Memory B cell (primary cell): ENCODE measurements around the gene ZBTB5.
"Not testable (repeated sequence)": the region's sequence is repeated elsewhere in the genome, so short reads cannot be mapped to it uniquely, and the experiment has no call there.

Source experiments
- ATAC-seq: fragments of 150-1000 bp; cut with Tn5 transposase; 2 replicates; pipeline ENCODE4 v1.10.0; 2021; ENCODE audit warnings: low read depth, mild to moderate bottlenecking, moderate library complexity
- DNase-seq, 2 donors: peaks; one replicate each; pipeline ENCODE4 v3.0.0; 2022; ENCODE audit warnings: low spot score in 2 of 2
- H3K27ac Mint-ChIP-seq: one replicate; pipeline ENCODE4 v1.8.0; 2022; ENCODE audit warnings: mild to moderate bottlenecking, moderate library complexity, mixed read lengths
- H3K27me3 Mint-ChIP-seq: one replicate; pipeline ENCODE4 v1.8.0; 2022; ENCODE audit warnings: mixed read lengths
- H3K36me3 Mint-ChIP-seq: one replicate; pipeline ENCODE4 v1.8.0; 2022; ENCODE audit warnings: mild to moderate bottlenecking, mixed read lengths
- H3K4me1 Mint-ChIP-seq: one replicate; pipeline ENCODE4 v1.8.0; 2022; ENCODE audit warnings: mixed read lengths
- H3K4me3 Mint-ChIP-seq: one replicate; pipeline ENCODE4 v1.8.0; 2022; ENCODE audit warnings: mild to moderate bottlenecking, moderate library complexity, mixed read lengths
- H3K9me3 Mint-ChIP-seq: one replicate; pipeline ENCODE4 v1.8.0; 2022; ENCODE audit warnings: mixed read lengths

The ZBTB5 gene

DNA sequence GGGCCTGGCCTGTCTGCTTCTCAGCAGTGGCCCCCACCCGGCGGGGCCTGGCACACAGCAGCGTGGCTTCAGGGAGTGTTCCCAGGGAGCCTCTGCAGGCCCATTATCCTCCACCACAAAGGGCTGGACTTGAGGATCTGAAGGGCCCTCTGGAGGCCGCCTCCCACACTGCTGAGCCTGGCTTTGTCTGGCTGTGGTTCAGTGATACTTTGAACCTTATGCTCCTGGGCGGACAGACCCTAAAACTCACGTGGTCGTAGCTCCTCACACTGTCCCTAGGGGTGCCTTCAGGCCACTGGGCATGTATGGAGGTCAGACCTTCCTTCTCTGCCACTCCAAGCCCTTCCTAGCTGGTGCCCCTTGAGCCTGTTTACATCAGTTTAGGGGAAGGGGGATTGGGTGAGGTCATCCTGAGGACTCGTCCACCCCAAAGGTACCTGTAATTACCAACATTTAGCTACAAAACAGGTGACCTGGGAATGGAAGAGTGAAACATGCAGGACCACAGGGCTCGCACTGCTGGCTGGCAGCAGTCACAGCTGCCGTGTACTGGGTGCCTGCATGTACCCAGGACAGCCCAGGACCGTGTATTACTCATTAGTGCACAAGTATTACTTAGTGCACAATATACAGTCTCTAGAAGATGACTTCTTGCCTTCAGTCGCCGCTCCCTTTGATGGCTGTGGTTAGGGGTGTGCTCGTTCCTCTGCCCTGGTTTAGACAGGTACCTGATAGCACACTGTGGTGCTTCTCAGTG is 34.2 kb downstream of the ZBTB5 start:
- no peak for ATAC-seq

DNA sequence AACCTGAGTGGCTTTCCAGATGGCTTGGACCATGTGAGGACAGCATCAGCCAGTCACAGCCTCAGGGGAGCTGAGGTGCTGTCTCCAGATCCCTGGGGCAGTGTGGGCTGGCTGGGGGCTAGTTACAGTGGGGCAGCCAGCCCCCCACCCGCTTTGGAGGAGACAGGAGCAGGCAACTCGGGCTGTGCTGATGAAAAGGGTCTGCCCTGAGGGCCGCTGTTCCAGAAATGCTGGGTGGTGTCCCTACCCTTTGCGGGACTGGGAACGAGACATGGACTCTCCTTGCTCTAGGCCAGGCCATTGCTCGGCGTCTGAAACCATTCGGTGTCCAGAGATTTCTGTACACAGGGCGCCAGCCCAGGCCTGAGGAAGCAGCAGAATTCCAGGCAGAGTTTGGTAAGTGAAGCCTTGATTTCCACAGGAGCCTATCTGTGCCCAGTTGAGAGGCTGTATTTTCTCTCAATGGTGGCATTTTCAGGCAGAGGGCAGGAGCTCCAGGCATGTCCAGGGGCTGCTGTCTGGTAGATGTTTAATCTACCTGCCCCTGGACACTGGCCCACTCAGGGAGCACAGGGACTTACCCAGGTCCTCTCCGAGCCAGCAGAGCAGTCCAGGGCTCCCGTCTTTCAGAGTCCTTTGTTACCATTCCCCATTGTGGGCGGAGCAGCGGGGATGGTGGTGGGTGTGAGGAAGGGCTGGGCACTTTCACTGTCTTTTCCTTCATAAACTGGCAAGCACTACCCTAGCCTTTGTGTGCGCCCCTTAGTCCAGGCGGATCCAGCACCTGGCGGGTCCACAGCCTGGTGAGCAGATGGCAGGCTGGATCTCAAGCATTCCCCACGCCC is 35.6 kb downstream of the ZBTB5 start:
- H3K36me3 Mint-ChIP-seq, result peaks cover 18% of the 10 kb centered on the region
- H3K4me1 Mint-ChIP-seq, result peaks cover 12% of the 10 kb centered on the region
- ATAC-seq, result no peak
- H3K27me3 Mint-ChIP-seq, result no peaks in the 10 kb centered on the region
- H3K4me3 Mint-ChIP-seq, result no peak overlapping the region
- DNase-seq, result no peak
- no peak overlapping the region for H3K27ac Mint-ChIP-seq
- no peaks in the 10 kb centered on the region for H3K9me3 Mint-ChIP-seq

More for the DNA sequence above, 34.2 kb downstream of the ZBTB5 start:
- H3K4me1 Mint-ChIP-seq, result peaks cover 12% of the 10 kb centered on the region
- no peaks in the 10 kb centered on the region for H3K9me3 Mint-ChIP-seq
- H3K27ac Mint-ChIP-seq, result peak overlapping the region; percentile 54
- peaks cover 16% of the 10 kb centered on the region for H3K36me3 Mint-ChIP-seq
- DNase-seq, result no peak
- no peaks in the 10 kb centered on the region for H3K27me3 Mint-ChIP-seq
- H3K4me3 Mint-ChIP-seq, result no peak overlapping the region

DNA sequence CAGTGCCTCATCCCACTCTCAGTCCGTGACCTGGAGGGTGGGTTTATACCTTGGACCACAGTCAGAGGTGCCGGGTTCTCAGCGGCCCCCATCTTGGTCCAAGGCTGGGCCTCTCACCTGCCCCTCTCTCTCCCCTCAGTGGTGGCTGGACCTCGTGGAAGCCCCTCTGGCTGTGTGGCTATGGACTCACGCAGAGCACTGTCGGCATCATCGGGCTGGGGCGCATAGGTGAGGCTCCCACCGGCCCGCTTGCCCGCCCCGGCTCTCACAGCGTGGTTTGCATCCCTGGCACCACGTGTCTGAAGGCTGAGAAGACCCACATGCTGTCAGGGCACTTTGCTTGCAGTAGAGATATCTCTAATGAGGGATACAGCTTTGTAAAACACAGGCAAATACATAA is 36.9 kb downstream of the ZBTB5 start:
- no peak for DNase-seq
- Mint-ChIP-seq H3K4me1 (peaks cover 17% of the 10 kb centered on the region), H3K4me3 (no peak overlapping the region), H3K27ac (no peak overlapping the region), H3K9me3 (no peaks in the 10 kb centered on the region), H3K36me3 (peaks cover 16% of the 10 kb centered on the region), H3K27me3 (no peaks in the 10 kb centered on the region)
- ATAC-seq, result no peak

DNA sequence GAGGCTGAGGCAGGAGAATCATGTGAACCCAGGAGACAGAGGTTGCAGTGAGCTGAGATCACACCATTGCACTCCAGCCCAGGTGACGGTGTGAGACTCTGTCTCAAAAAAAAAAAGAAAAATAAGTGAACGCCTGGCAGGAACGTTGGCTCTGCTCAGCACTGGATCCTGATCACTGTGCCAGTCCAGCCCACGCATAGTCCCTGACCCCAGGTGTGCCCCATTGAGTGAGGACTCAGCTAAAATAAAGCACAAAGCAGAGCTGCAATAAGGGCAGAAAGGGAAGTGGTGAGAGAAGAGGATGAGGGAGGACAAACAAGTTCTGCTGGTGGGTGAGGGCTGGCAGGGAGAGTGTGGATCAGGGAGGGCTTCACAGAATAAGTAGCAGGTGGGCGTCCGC is 38.4 kb downstream of the ZBTB5 start:
- H3K27ac Mint-ChIP-seq, result no peak overlapping the region
- DNase-seq, result no peak
- no peak overlapping the region for H3K4me3 Mint-ChIP-seq
- no peaks in the 10 kb centered on the region for H3K27me3 Mint-ChIP-seq
- ATAC-seq, result no peak
- no peaks in the 10 kb centered on the region for H3K9me3 Mint-ChIP-seq
- H3K4me1 Mint-ChIP-seq, result peaks cover 19% of the 10 kb centered on the region
- H3K36me3 Mint-ChIP-seq, result peaks cover 16% of the 10 kb centered on the region

DNA sequence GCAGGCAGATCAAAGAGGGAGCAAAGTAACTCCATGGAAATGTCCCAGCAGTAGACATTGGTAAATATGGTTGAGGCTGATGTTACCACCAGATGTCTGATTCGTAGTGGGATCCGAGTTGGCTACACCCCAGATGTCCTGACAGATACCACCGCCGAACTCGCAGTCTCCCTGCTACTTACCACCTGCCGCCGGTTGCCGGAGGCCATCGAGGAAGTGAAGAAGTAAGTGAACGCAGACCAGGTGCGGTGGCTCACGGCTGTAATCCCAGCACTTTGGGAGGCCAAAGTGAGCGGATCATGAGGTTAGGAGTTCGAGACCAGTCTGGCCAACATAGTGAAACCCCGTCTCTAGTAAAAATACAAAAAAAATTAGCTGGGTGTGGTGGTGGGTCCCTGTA is 38.8 kb downstream of the ZBTB5 start:
- Mint-ChIP-seq H3K27ac (peak overlapping the region; percentile 50), H3K36me3 (peaks cover 16% of the 10 kb centered on the region), H3K4me1 (peaks cover 16% of the 10 kb centered on the region)
- not testable (repeated sequence) for DNase-seq, H3K9me3 Mint-ChIP-seq, ATAC-seq, H3K4me3 Mint-ChIP-seq, H3K27me3 Mint-ChIP-seq

DNA sequence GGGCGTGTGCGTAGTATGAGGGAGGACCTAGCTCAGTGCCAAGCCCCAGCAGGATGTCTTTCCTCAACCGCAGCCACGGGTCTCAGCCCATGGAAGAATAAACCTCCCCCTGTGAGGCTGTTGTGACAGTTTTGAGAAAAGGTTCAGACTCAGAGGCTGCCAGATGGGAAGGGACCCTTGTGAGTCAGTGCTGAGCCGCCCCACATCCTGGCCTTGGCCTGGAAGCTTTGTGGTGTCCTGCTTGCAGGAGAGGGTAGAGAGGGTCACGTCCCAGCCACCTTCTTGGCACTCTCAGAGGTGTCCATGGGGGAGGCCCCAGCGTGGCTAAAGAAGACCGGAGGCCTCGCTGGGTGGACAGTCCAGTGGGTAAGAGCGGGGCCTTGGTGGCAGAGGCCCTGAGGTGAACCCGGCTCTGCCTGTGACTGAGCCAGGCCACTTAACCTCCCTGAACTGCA is 39.9 kb downstream of the ZBTB5 start:
- peaks cover 16% of the 10 kb centered on the region for H3K36me3 Mint-ChIP-seq
- no peak for ATAC-seq

DNA sequence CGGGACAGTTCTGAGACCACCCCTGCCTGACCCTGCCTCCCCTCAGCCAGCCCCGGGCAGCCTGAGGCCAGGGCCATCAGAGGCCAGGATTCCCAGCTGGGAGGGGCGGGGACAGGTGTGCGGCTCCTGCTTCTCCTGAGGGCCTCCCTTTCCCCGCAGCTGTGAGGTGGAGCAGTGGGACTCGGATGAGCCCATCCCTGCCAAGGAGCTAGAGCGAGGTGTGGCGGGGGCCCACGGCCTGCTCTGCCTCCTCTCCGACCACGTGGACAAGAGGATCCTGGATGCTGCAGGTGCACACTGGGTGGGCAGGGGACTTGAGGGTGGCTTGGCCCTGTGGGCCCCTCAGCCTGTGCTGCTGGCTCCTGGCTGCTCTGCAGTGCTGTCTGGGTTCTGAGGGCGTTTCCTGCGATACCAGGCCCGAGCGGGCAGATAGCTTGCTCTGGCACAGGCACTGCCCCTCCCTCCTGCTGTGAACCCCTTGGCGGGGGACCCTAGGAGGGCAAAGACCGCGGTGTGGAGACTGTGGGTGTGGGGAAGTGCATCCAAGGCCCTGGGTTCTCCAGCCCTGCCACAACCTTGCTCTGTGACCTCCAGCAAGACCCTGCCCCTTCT is 40.5 kb downstream of the ZBTB5 start:
- Mint-ChIP-seq H3K27me3 (no peaks in the 10 kb centered on the region), H3K4me1 (peaks cover 15% of the 10 kb centered on the region), H3K36me3 (peaks cover 16% of the 10 kb centered on the region), H3K4me3 (no peak overlapping the region), H3K27ac (no peak overlapping the region), H3K9me3 (no peaks in the 10 kb centered on the region)
- no peak for ATAC-seq
- no peak for DNase-seq

More for the DNA sequence above, 39.9 kb downstream of the ZBTB5 start:
- Mint-ChIP-seq H3K9me3 (no peaks in the 10 kb centered on the region), H3K4me1 (peaks cover 15% of the 10 kb centered on the region), H3K27me3 (no peaks in the 10 kb centered on the region), H3K4me3 (no peak overlapping the region), H3K27ac (peak overlapping the region; percentile 50)
- DNase-seq, result no peak

DNA sequence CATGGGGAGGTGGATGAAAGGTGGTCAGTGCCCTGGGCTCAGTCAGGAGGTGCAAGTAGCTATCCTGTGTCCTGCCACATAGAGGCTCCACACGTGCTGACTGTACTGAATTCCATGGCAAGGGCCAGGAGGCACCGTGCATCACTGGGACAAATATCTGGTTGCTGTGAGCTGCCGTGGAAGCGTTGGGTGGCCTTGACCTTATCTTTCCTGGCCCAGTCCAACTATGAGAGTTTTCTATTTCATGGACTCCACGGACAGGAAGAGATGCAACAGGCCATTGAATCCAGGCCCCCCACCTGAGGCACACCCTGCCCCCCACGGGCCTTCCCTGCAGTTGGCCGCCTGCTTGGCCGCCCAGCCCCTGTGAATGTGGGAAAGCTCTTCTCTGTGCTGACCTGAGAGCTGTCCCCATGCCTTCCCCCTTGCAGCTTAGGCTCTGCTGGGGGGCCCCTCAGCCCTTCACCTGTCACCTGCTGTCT is 41.0 kb downstream of the ZBTB5 start:
- Mint-ChIP-seq H3K4me3 (no peak overlapping the region), H3K36me3 (peaks cover 16% of the 10 kb centered on the region), H3K27me3 (no peaks in the 10 kb centered on the region), H3K4me1 (peaks cover 15% of the 10 kb centered on the region), H3K27ac (no peak overlapping the region), H3K9me3 (no peaks in the 10 kb centered on the region)
- DNase-seq, result no peak
- ATAC-seq, result no peak

DNA sequence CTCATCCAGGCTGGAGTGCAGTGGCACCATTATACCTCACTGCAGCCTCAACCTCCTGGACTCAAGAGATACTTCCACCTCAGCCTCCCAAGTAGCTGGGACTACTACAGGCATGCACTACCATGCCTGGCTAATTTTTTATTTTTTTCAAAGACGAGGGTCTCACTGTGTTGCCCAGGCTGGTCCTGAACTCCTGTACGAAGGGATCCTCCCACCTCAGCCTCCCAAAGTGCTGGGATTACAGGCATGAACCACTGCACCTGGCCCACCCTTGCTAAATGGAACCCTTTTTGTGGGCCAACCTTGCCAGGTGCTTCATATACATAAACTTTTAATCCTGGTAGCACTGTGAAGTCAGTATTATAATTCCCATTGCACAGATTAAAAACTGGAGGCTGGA is 41.7 kb downstream of the ZBTB5 start:
- Mint-ChIP-seq H3K27ac (peak overlapping the region; percentile 90), H3K36me3 (peaks cover 14% of the 10 kb centered on the region), H3K9me3 (no peaks in the 10 kb centered on the region), H3K4me1 (peaks cover 15% of the 10 kb centered on the region), H3K4me3 (peak overlapping the region; percentile 96), H3K27me3 (no peaks in the 10 kb centered on the region)
- ATAC-seq (no peak), DNase-seq (no peak)

DNA sequence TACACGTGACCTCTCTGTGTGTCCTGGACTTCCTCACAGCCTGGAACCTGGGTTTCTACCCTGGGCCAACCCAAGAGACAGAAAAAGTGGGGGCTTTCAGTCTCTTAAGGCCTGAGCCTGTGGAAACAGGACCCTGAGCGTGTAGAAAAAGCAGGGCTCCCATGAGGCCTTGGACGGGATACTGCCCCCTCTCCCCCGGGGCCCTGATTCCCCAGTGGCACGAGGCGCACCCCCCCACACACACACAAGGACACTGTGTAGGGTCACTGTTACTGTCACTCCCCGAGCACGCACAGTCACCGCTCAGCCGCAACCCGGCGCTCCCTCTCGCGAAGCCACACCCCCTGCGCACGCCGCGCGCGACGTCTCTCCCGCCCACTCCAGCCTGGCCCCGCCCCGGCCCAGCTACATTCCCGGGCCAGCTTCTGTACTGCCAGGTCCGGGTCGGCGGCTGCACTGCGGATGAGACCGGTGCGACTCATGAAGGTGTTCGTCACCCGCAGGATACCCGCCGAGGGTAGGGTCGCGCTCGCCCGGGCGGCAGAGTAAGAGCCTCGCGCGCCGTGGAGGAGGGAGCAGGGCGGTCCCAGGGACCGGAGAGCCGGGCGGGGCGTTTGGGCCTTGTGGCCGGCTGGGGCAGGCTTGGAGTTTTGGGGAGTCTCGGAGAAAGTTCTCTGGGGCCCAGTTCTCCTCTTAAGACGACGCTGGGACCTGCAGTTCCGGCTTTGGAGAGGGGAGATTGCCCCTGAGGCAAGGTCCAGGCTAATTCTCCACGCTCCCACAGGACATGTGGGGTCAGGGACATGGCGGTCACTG is 42.8 kb downstream of the ZBTB5 start, which contains the start of gene GRHPR:
TSS of gene GRHPR (plus strand) at position 408 of the 816 bp plus-strand sequence. CDS start at position 463, 55 bp downstream.
- H3K27me3 Mint-ChIP-seq, result no peaks in the 10 kb centered on the region
- H3K4me3 Mint-ChIP-seq, result peak within 1 kb of the TSS; percentile 96
- peaks cover 15% of the 10 kb centered on the region for H3K4me1 Mint-ChIP-seq
- H3K36me3 Mint-ChIP-seq, result peaks cover 9% of the 10 kb centered on the region
- ATAC-seq (peak; percentile 98), DNase-seq (peak; percentile 80 to 86)
- H3K27ac Mint-ChIP-seq, result peak within 1 kb of the TSS; percentile 90
- H3K9me3 Mint-ChIP-seq, result no peaks in the 10 kb centered on the region

DNA sequence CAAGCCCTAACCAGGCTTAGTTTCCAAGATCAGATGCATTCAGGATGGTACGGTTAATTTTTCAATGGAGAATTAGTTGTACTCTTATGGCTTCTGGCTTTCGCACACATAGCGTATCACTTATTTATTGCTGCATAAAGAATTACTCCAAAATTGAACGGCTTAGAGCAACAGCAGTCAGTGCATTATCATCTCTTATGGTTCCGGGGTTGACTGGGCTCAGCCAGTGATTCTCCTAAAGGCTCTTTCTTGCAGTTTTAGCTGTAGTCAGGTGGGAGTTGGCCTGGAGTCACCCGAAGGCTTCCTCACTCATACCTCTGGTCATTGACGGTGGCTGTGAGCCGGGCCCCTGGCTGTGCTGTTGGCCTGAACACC is 43.3 kb downstream of the ZBTB5 start:
- no peak for DNase-seq
- H3K9me3 Mint-ChIP-seq, result no peaks in the 10 kb centered on the region
- H3K4me3 Mint-ChIP-seq, result peak overlapping the region; percentile 96
- H3K27me3 Mint-ChIP-seq, result no peaks in the 10 kb centered on the region
- peak overlapping the region; percentile 90 for H3K27ac Mint-ChIP-seq
- no peak for ATAC-seq
- H3K4me1 Mint-ChIP-seq, result peaks cover 15% of the 10 kb centered on the region
- H3K36me3 Mint-ChIP-seq, result peaks cover 8% of the 10 kb centered on the region

DNA sequence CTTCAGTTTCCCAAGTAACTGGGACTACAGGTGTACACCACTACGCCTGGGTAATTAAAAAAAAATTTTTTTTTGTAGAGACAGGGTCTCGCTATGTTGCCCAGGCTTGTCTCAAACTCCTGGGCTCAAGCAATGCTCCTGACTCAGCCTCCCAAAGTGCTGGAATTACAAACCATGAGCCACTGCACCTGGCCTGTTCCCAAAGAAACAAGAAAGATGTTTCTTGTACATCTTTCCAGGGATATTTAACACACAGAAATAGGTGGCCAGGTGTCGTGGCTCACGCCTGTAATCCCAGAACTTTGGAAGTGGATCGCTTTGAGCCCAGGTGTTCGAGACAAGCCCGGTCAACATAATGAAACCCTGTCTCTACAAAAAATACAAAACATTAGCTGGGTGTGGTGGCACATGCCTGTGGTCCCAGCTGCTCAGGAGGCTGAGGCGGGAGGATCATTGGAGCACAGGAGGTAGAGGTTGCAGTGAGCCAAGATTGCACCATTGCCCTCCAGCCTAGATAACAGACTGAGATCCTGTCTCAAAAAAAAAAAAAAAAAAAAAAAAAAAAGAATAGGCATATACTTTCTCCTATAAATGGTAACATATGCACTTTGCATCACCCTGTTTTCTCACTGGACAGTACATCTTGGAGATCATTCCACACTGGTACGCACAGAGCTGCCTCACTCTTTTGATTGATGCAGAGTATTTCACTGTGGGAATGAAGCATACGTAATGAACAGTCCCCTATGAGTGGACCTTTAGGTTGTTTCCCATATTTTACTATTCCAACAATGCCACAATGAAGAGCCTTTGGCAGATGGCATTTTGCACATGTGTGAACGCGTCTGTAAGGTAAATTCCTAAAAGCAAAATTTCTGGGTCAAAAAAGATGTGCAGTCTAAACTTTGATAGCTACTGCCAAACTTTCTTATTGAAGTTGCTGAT is 44.7 kb downstream of the ZBTB5 start:
- Mint-ChIP-seq H3K9me3 (no peaks in the 10 kb centered on the region), H3K27me3 (no peaks in the 10 kb centered on the region), H3K27ac (peak overlapping the region; percentile 67), H3K36me3 (no peaks in the 10 kb centered on the region), H3K4me3 (no peak overlapping the region), H3K4me1 (peaks cover 15% of the 10 kb centered on the region)
- no peak for DNase-seq
- ATAC-seq, result no peak
